Sigmoid colon (tissue), 7 donors: Measurements from ENCODE around the gene FAM131C. TPM values are rescaled to one million over a fixed set of nuclear protein-coding genes. Genes with fewer than 3 reads are reported as not detected.
"Not testable (repeated sequence)": the region's sequence is repeated elsewhere in the genome, so short reads cannot be mapped to it uniquely, and the experiment has no call there.

Source experiments
- DNase-seq: peaks from one replicate; pipeline ENCODE4 v3.0.0-alpha.2; 2019
- H3K27ac ChIP-seq, 4 donors: fragments of 200-600 bp; sonication (generic); one replicate each; pipeline ENCODE4 v1.5.1; 2016 to 2019; ENCODE audit warnings: mild to moderate bottlenecking in 1 of 4
- H3K27me3 ChIP-seq, 3 donors: fragments of 200-600 bp; sonication (generic); one replicate each; pipeline ENCODE4 v1.5.1; 2019; ENCODE audit warnings: mild to moderate bottlenecking in 1 of 3
- H3K36me3 ChIP-seq, 4 donors: fragments of 200-600 bp; sonication (generic); one replicate each; pipeline ENCODE4 v1.5.1; 2016 to 2019
- H3K4me1 ChIP-seq, 4 donors: fragments of 200-600 bp; sonication (generic); one replicate each; pipeline ENCODE4 v1.5.1; 2017 to 2019
- H3K4me3 ChIP-seq, 4 donors: fragments of 200-600 bp; sonication (generic); one replicate each; pipeline ENCODE4 v1.5.1; 2017 to 2019; ENCODE audit warnings: mild to moderate bottlenecking in 2 of 4, moderate library complexity in 1 of 4
- H3K9me3 ChIP-seq, 4 donors: fragments of 200-600 bp in 3 of 4; sonication (generic) in 3 of 4; one replicate each; pipeline versions ENCODE4 v1.5.1 to v1.6.1; 2013 to 2019
- CTCF ChIP-seq, 4 experiments: fragments of 450-650 bp in 3 of 4; fragments of 200-600 bp in 1 of 4; IDR thresholded peaks; one replicate each; pipeline ENCODE4 v1.5.1; 2016 to 2019; ENCODE audit warnings: antibody characterized with exemption in 4 of 4, mild to moderate bottlenecking in 3 of 4, moderate library complexity in 2 of 4
- EP300 ChIP-seq, 4 donors: sonication (generic); formaldehyde crosslinking; IDR thresholded peaks; one replicate each; pipeline ENCODE4 v1.6.1; 2017; ENCODE audit warnings: antibody characterized with exemption in 4 of 4
- POLR2A ChIP-seq, 2 donors: fragments of 450-650 bp; IDR thresholded peaks; one replicate each; pipeline ENCODE4 v1.6.1; 2016; ENCODE audit warnings: antibody characterized with exemption in 2 of 2, mild to moderate bottlenecking in 2 of 2, moderate library complexity in 2 of 2
- POLR2AphosphoS5 ChIP-seq, 4 donors: sonication (generic); formaldehyde crosslinking; IDR thresholded peaks; one replicate each; pipeline ENCODE4 v1.6.1; 2017; ENCODE audit warnings: antibody characterized with exemption in 4 of 4
- WGBS, 2 donors: extraction: QIAGEN DNeasy Blood & Tissue Kit; methylation state at CpG; one replicate each; pipeline ENCODE4 v1.1.7; 2013; 5-methylcytosine and 5-hydroxymethylcytosine counted together
- intact Hi-C: fragments of 100-400 bp; cut with DNase I; formaldehyde crosslinking; loops from one replicate; pipeline ENCODE4 v1.15.1; 2023
- polyA plus RNA-seq, 3 donors: library from polyadenylated mRNA; stranded (reverse); fragments of 200-250 nt; gene quantifications; one replicate each; pipeline ENCODE4 v1.2.3, GENCODE V29; 2013
- total RNA-seq, 4 donors: library from RNA; depleted of rRNA; stranded (reverse); fragments of >200 nt; gene quantifications; one replicate each; pipeline ENCODE4 v1.1.0, GENCODE V29; 2016
- donor health status: healthy with polysubstance abuse.
- donor health status: Bipolar disorder and iron deficiency.
- donor health status: healthy.

FAM131C gene
- total and polyA plus RNA-seq, 7 donors = 0.12 to 0.81 TPM; not detected in 5

DNA sequence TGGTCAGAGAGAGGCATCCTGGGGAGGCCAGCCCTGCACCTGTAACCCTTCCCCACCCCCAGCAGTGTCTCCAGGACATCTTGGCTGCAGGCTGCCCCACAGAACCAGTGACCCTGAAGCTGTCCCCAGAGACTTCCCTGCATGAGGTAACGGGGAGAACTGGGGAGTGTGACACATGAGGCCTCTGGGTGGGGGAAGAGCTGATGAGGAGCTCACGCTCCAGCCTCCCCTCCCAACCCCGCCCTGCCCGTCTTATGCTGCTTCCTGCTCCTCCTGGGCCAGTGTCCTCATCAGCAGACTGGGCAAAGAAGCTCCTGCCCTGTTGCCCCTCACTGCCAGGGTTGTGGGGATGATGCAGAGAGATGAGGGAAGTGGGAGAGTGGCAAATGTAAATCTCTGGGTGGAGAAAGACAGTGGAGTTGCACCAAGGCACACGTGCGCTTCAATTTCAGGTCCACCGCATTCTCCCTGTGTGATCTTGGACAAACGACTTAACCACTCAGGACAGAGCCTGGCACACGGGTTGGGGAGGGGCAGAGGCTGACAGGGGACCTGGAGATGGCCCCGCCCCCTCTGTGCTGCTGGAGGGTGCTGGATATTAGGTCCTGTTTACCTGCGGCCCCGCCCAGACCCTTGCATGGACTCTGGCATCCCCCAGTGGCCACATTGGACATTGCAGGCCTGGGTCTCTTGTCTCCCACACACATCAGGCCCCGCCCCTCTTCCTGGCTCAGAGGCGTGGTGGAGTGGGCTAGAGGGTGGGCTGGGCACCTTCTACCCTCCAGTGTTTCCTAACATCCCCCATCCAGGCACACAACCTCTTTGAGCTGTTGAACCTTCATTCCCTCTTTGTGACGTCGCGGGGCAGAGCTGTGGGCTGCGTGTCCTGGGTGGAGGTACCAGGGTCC lies 17.6 kb downstream of the FAM131C start:
- Histone ChIP-seq H3K27me3 (no peaks in the 10 kb centered on the region), H3K36me3 (no peaks in the 10 kb centered on the region)
- TF ChIP-seq EP300 (IDR thresholded peaks at IDR 0.05) (no peak), CTCF (IDR thresholded peaks at IDR 0.05) (peak; percentile 92 to 98 (median 95))

GRCh38 chr1:16054598-16055540 lies 18.6 kb downstream of the FAM131C start:
- TF ChIP-seq EP300 (IDR thresholded peaks at IDR 0.05) = no peak
- TF ChIP-seq CTCF (IDR thresholded peaks at IDR 0.05) = no peak
- no peak for TF ChIP-seq POLR2A (IDR thresholded peaks at IDR 0.05)
- no peak for TF ChIP-seq POLR2AphosphoS5 (IDR thresholded peaks at IDR 0.05)
- H3K27me3 ChIP-seq = no peaks in the 10 kb centered on the region
- H3K9me3 ChIP-seq = no peaks in the 10 kb centered on the region
- intact Hi-C loops = loop anchor here (1.0 to 5.0 kb wide), 2 partner anchors 46 to 263 kb away; no protein-coding TSS in a partner anchor
- no peak overlapping the region for H3K27ac ChIP-seq
- DNase-seq = no peak
- no peak overlapping the region for H3K4me3 ChIP-seq
- 80 to 88% methylated on average over 7 of the region's 7 CpGs for WGBS, 2 donors
- no peaks in the 10 kb centered on the region for H3K4me1 ChIP-seq
- no peaks in the 10 kb centered on the region for H3K36me3 ChIP-seq

More for the DNA sequence above, 17.6 kb downstream of the FAM131C start:
- Histone ChIP-seq H3K27ac (no peak overlapping the region), H3K4me3 (no peak overlapping the region), H3K9me3 (no peaks in the 10 kb centered on the region), H3K4me1 (no peaks in the 10 kb centered on the region)
- intact Hi-C loops = loop anchor here (1.0 to 5.0 kb wide), 2 partner anchors 47 to 264 kb away; no protein-coding TSS in a partner anchor
- DNase-seq = peak; percentile 89
- 23 to 35% methylated on average over 18 of the region's 18 CpGs for WGBS, 2 donors

DNA sequence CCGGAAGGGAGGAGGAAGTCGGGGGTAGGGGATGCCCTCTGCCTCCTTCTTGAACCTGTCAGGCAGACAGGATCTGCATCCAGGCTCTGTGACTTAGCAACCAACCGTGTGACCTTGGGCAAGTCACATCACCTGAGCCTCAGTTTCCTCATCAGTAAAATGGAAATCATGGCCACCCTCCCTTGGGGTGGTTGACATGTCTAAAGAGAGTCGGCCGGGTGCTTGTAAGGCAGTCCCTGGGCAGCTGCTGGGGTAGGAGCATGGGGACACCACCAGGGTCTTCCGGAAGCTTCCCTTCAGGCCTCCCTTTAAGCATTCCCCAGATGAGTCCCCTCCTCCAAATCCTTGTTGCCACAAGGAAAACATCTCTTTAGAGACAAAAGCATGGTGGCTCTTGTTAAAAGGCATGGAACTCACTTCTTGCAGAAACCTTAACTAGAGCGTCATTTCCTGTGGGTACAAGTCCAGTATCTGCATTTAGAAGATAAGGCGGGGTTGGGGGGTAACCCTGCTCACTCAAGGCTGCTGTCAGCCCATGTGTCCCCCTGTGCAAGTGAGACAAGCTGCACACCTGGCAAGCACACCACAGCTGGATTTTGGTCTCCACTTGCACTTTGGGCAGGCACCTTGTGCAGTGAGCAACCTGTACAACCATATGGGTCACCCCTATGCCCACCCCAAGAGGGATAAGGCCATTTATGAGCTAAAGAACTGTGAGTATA lies 19.5 kb downstream of the FAM131C start:
- no peaks in the 10 kb centered on the region for H3K36me3 ChIP-seq
- no peaks in the 10 kb centered on the region for H3K27me3 ChIP-seq
- intact Hi-C loops = no loop called here
- TF ChIP-seq EP300 (IDR thresholded peaks at IDR 0.05) (no peak), POLR2A (IDR thresholded peaks at IDR 0.05) (no peak), CTCF (IDR thresholded peaks at IDR 0.05) (no peak), POLR2AphosphoS5 (IDR thresholded peaks at IDR 0.05) (no peak)
- no peak overlapping the region for H3K27ac ChIP-seq
- no peaks in the 10 kb centered on the region for H3K9me3 ChIP-seq
- peaks cover 0 to 2% (median 2%) of the 10 kb centered on the region in 4 donors for H3K4me1 ChIP-seq
- no peak overlapping the region for H3K4me3 ChIP-seq
- no peak for DNase-seq
- WGBS, 2 donors = 69 to 80% methylated on average over 8 of the region's 8 CpGs

- H3K27ac ChIP-seq, H3K4me1 ChIP-seq, H3K27me3 ChIP-seq, DNase-seq, H3K9me3 ChIP-seq, H3K4me3 ChIP-seq, intact Hi-C loops, H3K36me3 ChIP-seq: not testable (repeated sequence)
- WGBS, 2 donors = 89 to 90% methylated on average over 12 of the region's 12 CpGs
Observed at GRCh38 chr1:16051949-16052348, 21.5 kb downstream of the FAM131C start.
